ENCODE results near the gene GPS2. TPM values are rescaled to one million over a fixed set of nuclear protein-coding genes. Genes with fewer than 3 reads are reported as not detected.
"Not testable (repeated sequence)": the region's sequence is repeated elsewhere in the genome, so short reads cannot be mapped to it uniquely, and the experiment has no call there.

GPS2 gene
- total RNA-seq, 6 experiments from 2014 or later = 34.7 to 45.2 (median 40.7) TPM

DNA sequence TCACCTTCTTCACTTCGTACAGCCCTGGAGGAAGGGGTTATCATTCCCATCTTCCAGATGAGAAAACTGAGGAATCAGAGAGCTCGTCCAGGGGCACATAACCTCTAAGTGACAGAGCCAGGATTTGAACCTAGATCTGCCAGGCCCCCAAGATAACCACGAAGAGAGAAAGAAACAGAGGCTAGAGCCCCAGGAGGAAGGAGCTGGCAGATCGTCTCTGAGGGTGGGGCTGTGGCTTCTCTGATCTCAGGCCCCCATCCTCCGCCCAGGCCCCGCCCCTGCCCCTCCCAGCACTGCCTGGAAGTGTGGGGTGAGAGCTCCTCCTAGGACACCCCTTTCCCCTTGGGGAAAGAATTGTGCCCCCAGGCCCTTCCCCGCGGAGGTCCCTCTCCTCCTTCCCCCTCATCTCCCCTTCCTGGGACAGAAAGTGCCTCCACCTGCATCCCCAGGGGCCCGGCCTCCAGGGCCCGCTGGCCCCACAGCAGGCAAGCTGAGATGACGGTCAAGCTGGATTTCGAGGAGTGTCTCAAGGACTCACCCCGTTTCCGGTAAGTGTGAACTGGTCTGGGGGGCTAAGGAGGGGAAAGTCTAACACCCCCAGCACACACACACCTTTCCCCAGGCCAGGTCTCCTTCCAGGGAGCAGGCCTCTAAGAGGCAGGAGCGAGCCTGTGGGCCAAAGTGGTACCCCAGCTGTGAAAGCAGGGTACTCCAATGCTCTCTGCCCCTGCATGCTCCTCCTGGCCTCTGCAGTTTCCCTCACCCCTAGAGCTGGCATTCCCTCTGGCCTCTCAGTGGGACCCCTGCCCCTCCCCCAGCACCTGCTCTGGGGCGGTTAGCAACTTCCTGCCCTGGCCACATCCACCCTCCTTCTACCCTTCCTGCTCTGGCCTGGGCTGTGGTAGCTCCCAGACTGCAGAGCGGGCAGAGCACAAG lies 21.3 kb upstream of the GPS2 start, which contains the start of gene ACAP1:
Gene ACAP1, plus strand, starts transcription at position 290 of the 936 bp plus-strand sequence. Its CDS starts 206 bp downstream, at position 496.
- DNase-seq = no peak
- no peak within 1 kb of the TSS for H3K27ac Mint-ChIP-seq
- TF ChIP-seq, protein P1, sequence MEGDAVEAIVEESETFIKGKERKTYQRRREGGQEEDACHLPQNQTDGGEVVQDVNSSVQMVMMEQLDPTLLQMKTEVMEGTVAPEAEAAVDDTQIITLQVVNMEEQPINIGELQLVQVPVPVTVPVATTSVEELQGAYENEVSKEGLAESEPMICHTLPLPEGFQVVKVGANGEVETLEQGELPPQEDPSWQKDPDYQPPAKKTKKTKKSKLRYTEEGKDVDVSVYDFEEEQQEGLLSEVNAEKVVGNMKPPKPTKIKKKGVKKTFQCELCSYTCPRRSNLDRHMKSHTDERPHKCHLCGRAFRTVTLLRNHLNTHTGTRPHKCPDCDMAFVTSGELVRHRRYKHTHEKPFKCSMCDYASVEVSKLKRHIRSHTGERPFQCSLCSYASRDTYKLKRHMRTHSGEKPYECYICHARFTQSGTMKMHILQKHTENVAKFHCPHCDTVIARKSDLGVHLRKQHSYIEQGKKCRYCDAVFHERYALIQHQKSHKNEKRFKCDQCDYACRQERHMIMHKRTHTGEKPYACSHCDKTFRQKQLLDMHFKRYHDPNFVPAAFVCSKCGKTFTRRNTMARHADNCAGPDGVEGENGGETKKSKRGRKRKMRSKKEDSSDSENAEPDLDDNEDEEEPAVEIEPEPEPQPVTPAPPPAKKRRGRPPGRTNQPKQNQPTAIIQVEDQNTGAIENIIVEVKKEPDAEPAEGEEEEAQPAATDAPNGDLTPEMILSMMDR (IDR thresholded peaks at IDR 0.05) = no peak
- H3K27me3 Mint-ChIP-seq (ENCODE audit: insufficient read depth) = peaks cover 22% of the 10 kb centered on the region
- no peaks in the 10 kb centered on the region for H3K9me3 Mint-ChIP-seq
- peaks cover 2% of the 10 kb centered on the region; the same call in 1 of the 2 replicates for H3K36me3 Mint-ChIP-seq (ENCODE audit: low read depth)
- no peaks in the 10 kb centered on the region for H3K4me1 Mint-ChIP-seq (ENCODE audit: low read depth)
- H3K4me3 Mint-ChIP-seq = no peak within 1 kb of the TSS

DNA sequence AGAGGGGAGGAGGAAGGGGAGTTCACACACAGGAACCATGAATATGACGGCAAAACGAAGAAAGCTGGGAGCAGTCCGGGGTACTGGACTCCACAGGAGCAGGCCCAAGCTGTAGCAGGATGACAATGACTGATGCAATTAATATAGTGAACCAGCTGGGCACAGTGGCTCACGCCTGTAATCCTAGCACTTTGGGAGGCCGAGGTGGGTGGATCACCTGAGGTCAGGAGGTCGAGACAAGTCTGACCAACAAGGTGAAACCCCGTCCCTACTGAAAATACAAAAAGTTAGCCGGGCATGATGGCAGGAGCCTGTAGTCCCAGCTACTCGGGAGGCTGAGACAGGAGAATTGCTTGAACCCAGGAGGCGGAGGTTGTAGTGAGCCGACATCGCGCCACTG lies 20.6 kb upstream of the GPS2 start:
- H3K4me1 Mint-ChIP-seq (ENCODE audit: low read depth); H3K4me3 Mint-ChIP-seq; H3K36me3 Mint-ChIP-seq (ENCODE audit: low read depth); H3K9me3 Mint-ChIP-seq; H3K27ac Mint-ChIP-seq; DNase-seq: not testable (repeated sequence)
- peaks cover 20% of the 10 kb centered on the region for H3K27me3 Mint-ChIP-seq (ENCODE audit: insufficient read depth)

DNA sequence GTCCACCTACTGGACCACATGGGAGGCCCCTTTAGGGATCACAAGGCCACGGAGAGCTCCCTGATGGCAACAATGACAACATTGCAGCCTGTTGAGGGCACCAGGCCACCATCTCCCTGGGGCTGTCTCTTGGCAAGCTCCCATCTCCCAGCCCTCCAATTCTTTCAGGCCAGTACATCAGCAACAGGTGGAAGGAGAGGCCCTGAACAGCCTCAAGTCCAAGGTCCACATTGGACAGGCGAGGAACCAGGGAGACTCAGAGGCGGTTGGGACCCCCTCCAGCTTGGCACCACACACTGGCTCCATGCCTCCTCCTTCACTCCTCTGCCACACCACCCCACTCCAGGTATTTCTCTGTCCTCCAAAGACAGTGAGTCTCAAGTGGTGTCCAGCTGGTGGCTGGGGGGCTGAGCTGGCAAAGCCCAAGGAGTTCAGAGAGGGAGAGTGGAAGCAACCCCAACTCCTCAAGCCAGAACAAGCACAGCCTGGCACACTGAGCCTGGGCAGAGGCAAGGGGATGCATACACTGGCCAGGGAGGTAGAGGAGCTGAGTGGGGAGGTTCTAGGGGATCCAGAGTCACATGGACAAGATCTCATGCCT lies 19.9 kb upstream of the GPS2 start:
- Mint-ChIP-seq H3K27me3 (ENCODE audit: insufficient read depth) (peaks cover 20% of the 10 kb centered on the region), H3K4me3 (no peak overlapping the region), H3K27ac (no peak overlapping the region), H3K36me3 (ENCODE audit: low read depth) (no peaks in the 10 kb centered on the region), H3K9me3 (no peaks in the 10 kb centered on the region), H3K4me1 (ENCODE audit: low read depth) (no peaks in the 10 kb centered on the region)
- DNase-seq = no peak
- TF ChIP-seq, protein P1 (IDR thresholded peaks at IDR 0.05) = no peak

DNA sequence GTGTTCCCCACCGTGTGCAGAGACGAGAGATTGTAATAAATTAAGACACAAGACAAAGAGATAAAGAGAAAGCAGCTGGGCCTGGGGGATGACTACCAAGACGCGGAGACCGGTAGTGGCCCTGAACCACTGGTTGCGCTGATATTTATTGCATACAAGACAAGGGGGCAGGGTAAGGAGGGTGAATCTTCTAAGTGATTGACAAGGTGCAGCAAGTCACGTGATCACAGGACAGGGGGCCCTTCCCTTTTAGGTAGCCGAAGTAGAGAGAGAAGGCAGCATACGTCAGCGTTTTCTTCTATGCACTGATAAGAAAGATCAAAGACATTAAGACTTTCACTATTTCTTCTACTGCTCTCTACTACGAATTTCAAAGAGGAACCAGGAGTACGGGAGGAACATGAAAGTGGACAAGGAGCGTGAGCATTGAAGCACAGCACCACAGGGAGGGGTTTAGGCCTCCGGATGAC lies 17.5 kb upstream of the GPS2 start:
- Mint-ChIP-seq H3K4me1 (ENCODE audit: low read depth) (peaks cover 14% of the 10 kb centered on the region), H3K27me3 (ENCODE audit: insufficient read depth) (peaks cover 18% of the 10 kb centered on the region)
- H3K36me3 Mint-ChIP-seq (ENCODE audit: low read depth); H3K9me3 Mint-ChIP-seq; DNase-seq; H3K4me3 Mint-ChIP-seq; H3K27ac Mint-ChIP-seq: not testable (repeated sequence)

DNA sequence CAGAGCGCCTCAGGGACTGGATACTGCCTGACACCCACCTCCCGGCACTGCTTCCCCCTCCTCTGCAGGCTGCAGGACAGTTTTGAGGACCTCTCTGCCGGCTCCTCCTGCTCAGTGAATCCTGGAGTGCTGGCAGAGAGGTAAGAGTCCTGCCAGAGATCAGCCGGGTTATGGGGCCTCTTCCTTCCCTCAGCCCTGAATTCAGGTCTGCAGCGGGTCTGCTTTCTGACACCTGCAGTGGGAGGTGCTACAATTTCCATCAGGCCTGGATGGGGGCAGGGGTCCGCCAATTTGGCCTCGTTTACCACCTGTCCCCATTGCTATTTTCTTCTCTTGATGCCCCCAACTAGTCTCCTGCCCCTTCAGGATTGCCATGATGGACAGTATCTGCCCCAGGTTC lies 17.0 kb upstream of the GPS2 start:
- no peaks in the 10 kb centered on the region for H3K36me3 Mint-ChIP-seq (ENCODE audit: low read depth)
- H3K9me3 Mint-ChIP-seq = no peaks in the 10 kb centered on the region
- H3K4me1 Mint-ChIP-seq (ENCODE audit: low read depth) = peaks cover 15% of the 10 kb centered on the region
- H3K27ac Mint-ChIP-seq = no peak overlapping the region
- H3K4me3 Mint-ChIP-seq = no peak overlapping the region
- H3K27me3 Mint-ChIP-seq (ENCODE audit: insufficient read depth) = peaks cover 15% of the 10 kb centered on the region
- no peak for DNase-seq
- TF ChIP-seq, protein P1 (IDR thresholded peaks at IDR 0.05) = no peak

DNA sequence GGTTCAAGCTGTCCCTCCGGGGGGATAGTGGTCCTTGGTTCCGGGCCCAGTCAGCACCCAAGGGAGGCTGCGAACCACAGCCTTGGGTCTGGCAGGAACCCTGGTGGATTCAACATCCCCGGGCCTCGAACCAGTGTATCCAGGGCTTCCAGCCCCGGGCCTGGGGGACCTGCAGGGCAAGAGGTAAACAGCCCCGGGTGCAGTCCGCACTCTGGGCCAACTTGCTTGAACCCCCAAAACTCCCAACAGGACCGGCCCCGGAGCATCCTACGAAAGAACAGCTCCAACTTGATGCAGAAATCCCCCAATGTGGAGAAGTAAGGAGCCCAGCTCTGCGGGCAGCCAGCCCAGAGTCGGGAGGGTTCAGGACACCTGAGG lies 15.5 kb upstream of the GPS2 start:
- TF ChIP-seq, protein P1 (IDR thresholded peaks at IDR 0.05) = no peak
- peaks cover 8% of the 10 kb centered on the region for H3K27me3 Mint-ChIP-seq (ENCODE audit: insufficient read depth)
- peaks cover 15% of the 10 kb centered on the region for H3K4me1 Mint-ChIP-seq (ENCODE audit: low read depth)
- H3K9me3 Mint-ChIP-seq = no peaks in the 10 kb centered on the region
- H3K36me3 Mint-ChIP-seq (ENCODE audit: low read depth) = no peaks in the 10 kb centered on the region
- H3K27ac Mint-ChIP-seq = no peak overlapping the region
- peak overlapping the region; percentile 100 for H3K4me3 Mint-ChIP-seq
- DNase-seq = no peak

All from HFFc6 (cell line).